ENCODE data around the gene SSB.

DNA sequence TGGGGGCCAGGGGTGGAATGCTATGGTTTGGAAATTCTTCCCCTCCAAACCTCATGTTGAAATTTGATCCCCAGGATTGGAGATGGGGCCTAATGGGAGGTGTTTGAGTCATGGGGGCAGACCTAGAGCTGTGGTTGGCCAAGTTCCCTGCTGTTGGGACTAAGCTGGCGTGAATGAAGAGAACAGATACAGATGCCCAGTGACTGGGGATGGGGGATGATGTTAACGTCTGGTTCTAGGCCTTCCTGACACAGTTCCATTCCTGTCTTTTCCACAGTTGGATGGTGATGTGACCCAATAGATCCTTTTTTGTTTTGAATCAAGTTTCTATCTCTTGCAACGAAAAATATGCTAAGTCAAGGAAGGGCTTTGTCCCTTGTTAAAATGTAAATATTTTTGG is 41.3 kb upstream of the SSB start:
- TF ChIP-seq, protein P1, sequence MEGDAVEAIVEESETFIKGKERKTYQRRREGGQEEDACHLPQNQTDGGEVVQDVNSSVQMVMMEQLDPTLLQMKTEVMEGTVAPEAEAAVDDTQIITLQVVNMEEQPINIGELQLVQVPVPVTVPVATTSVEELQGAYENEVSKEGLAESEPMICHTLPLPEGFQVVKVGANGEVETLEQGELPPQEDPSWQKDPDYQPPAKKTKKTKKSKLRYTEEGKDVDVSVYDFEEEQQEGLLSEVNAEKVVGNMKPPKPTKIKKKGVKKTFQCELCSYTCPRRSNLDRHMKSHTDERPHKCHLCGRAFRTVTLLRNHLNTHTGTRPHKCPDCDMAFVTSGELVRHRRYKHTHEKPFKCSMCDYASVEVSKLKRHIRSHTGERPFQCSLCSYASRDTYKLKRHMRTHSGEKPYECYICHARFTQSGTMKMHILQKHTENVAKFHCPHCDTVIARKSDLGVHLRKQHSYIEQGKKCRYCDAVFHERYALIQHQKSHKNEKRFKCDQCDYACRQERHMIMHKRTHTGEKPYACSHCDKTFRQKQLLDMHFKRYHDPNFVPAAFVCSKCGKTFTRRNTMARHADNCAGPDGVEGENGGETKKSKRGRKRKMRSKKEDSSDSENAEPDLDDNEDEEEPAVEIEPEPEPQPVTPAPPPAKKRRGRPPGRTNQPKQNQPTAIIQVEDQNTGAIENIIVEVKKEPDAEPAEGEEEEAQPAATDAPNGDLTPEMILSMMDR (conservative IDR thresholded peaks at IDR 0.05), result no peak
- no peak for TF ChIP-seq ZFX (IDR thresholded peaks at IDR 0.05)
